HepG2 (cell line): ENCODE data around the gene C16orf89. TPM values are rescaled to one million over a fixed set of nuclear protein-coding genes. Genes with fewer than 3 reads are reported as not detected.

Experiments
- HDAC1 ChIP-seq: sonication (generic); formaldehyde crosslinking; IDR thresholded peaks from 2 replicates; pipeline ENCODE4 v1.5.1; 2020; ENCODE audit warnings: mild to moderate bottlenecking, missing genetic modification reagents
- HMGA1 ChIP-seq: sonication (generic); formaldehyde crosslinking; conservative IDR thresholded peaks from 2 replicates; pipeline ENCODE4 v1.4.0; 2020; ENCODE audit warnings: missing genetic modification reagents
- NFKBIZ ChIP-seq: IDR thresholded peaks from 2 replicates; pipeline ENCODE4 v1.6.1; 2018; ENCODE audit warnings: missing genetic modification reagents, missing compliant biosample characterization
- NKX3-1 ChIP-seq: sonication (generic); formaldehyde crosslinking; IDR thresholded peaks from 2 replicates; pipeline ENCODE4 v1.5.0; 2020; ENCODE audit warnings: missing genetic modification reagents
- NR3C1 ChIP-seq: sonication (generic); formaldehyde crosslinking; IDR thresholded peaks from 2 replicates; pipeline ENCODE4 v1.4.0; 2020; ENCODE audit warnings: missing genetic modification reagents
- PAX8 ChIP-seq: sonication (generic); formaldehyde crosslinking; IDR thresholded peaks from 2 replicates; pipeline ENCODE4 v1.8.0; 2022; ENCODE audit warnings: mild to moderate bottlenecking, missing genetic modification reagents, borderline replicate concordance
- ZC3H13 ChIP-seq: sonication (generic); formaldehyde crosslinking; IDR thresholded peaks from 2 replicates; pipeline ENCODE4 v1.8.1; 2023; ENCODE audit warnings: mild to moderate bottlenecking, missing genetic modification reagents, moderate library complexity
- ZNF235 ChIP-seq: sonication (generic); formaldehyde crosslinking; IDR thresholded peaks from 2 replicates; pipeline ENCODE4 v1.8.1; 2023; ENCODE audit warnings: mild to moderate bottlenecking, missing genetic modification reagents, borderline replicate concordance
- ZNF441 ChIP-seq: sonication (generic); formaldehyde crosslinking; IDR thresholded peaks from 2 replicates; pipeline ENCODE4 v1.7.0; 2021; ENCODE audit warnings: missing genetic modification reagents, borderline replicate concordance
- polyA plus RNA-seq, 8 experiments: library from polyadenylated mRNA; depleted of rRNA in 3 of 8; stranded (reverse) in 7 of 8; unstranded in 1 of 8; fragments of >200 nt; fragmentation: Illumina TruSeq in 4 of 8; extraction: Trizol in 4 of 8; gene quantifications; 2 replicates each; pipeline versions ENCODE4 v1.2.1 to v1.2.3, GENCODE V29; 2011 to 2016; ENCODE audit warnings: low read depth in 4 of 8, missing spikeins in 1 of 8, mixed read lengths in 1 of 8; ENCODE audit not compliant: insufficient read depth in 1 of 8
- total RNA-seq, 5 experiments: library from RNA; depleted of rRNA; stranded (reverse); fragments of >200 nt; fragmentation: Illumina TruSeq; extraction: Trizol; gene quantifications; 2 replicates each; pipeline ENCODE4 v1.2.3, GENCODE V29; 2016; ENCODE audit warnings: low read depth in 1 of 5
- TF ChIP-seq, protein P1 (sequence below): sonication (generic); formaldehyde crosslinking; IDR thresholded peaks from 2 replicates; pipeline ENCODE4 v1.4.0; 2020; ENCODE audit warnings: missing genetic modification reagents
- TF ChIP-seq, protein P2 (sequence below): sonication (generic); formaldehyde crosslinking; IDR thresholded peaks from 2 replicates; pipeline ENCODE4 v1.8.0; 2023; ENCODE audit warnings: mild to moderate bottlenecking, missing genetic modification reagents
- TF ChIP-seq, protein P3 (sequence below): sonication (generic); formaldehyde crosslinking; IDR thresholded peaks from 2 replicates; pipeline ENCODE4 v1.4.0; 2020; ENCODE audit warnings: missing genetic modification reagents
- TF ChIP-seq, protein P4 (sequence below): sonication (generic); formaldehyde crosslinking; IDR thresholded peaks from 2 replicates; pipeline ENCODE4 v1.4.0; 2020; ENCODE audit warnings: missing genetic modification reagents
- TF ChIP-seq, protein P5 (sequence below): IDR thresholded peaks from 2 replicates; pipeline ENCODE4 v1.6.1; 2016; ENCODE audit warnings: missing compliant biosample characterization, missing genetic modification reagents, borderline replicate concordance
- TF ChIP-seq, protein P6 (sequence below): sonication (generic); formaldehyde crosslinking; IDR thresholded peaks from 2 replicates; pipeline ENCODE4 v1.8.0; 2022; ENCODE audit warnings: missing genetic modification reagents, low read depth, mild to moderate bottlenecking, borderline replicate concordance

Gene C16orf89
- total and polyA plus RNA-seq, 2 of the 13 experiments (the other 11 are each of a cell fraction or from before 2014, with no cell fraction given): 1.9 to 3.4 TPM

DNA sequence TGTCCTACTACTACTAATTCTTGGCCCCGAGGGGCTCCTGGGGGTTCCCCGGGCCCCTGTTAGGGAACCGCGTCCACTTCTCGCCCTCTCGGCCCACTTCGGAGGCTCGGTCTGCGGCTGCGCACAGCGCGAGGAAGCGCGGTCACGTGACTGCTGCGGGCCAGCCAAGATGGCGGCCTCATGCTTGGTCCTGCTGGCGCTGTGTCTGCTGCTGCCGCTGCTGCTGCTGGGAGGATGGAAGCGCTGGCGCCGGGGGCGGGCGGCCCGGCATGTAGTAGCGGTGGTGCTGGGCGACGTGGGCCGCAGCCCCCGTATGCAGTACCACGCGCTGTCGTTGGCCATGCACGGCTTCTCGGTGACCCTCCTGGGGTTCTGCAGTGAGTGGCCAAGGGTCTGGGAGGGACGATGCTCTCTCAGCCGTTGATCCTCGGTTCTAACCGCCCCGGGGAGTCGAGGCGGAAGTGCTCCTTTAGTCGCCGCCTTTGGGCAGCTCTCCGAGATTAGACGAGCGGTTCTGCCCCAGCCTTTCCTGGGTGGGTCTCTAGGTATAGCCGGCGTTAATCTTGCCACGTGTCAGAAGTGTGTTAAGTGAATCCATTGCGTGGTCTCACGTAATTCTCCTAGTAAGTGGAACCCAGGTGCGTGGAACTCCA, 6.1 kb upstream of the C16orf89 start, which contains the start of gene ALG1 (continued):
- peak; percentile 91; the same call in 1 of the 2 replicates for TF ChIP-seq NFKBIZ
- no peak for TF ChIP-seq HMGA1 (CRISPR knock-in tag)
- TF ChIP-seq, protein P1, sequence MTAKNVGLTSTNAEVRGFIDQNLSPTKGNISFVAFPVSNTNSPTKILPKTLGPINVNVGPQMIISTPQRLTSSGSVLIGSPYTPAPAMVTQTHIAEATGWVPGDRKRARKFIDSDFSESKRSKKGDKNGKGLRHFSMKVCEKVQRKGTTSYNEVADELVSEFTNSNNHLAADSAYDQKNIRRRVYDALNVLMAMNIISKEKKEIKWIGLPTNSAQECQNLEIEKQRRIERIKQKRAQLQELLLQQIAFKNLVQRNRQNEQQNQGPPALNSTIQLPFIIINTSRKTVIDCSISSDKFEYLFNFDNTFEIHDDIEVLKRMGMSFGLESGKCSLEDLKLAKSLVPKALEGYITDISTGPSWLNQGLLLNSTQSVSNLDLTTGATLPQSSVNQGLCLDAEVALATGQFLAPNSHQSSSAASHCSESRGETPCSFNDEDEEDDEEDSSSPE: peak; percentile 72; the same call in 1 of the 2 replicates
- TF ChIP-seq, protein P2, sequence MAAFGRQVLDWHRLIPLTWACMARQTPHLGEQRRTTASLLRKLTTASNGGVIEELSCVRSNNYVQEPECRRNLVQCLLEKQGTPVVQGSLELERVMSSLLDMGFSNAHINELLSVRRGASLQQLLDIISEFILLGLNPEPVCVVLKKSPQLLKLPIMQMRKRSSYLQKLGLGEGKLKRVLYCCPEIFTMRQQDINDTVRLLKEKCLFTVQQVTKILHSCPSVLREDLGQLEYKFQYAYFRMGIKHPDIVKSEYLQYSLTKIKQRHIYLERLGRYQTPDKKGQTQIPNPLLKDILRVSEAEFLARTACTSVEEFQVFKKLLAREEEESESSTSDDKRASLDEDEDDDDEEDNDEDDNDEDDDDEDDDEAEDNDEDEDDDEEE (CRISPR knock-in tag): no peak; the same call in 1 of the 2 replicates
- TF ChIP-seq, protein P3, sequence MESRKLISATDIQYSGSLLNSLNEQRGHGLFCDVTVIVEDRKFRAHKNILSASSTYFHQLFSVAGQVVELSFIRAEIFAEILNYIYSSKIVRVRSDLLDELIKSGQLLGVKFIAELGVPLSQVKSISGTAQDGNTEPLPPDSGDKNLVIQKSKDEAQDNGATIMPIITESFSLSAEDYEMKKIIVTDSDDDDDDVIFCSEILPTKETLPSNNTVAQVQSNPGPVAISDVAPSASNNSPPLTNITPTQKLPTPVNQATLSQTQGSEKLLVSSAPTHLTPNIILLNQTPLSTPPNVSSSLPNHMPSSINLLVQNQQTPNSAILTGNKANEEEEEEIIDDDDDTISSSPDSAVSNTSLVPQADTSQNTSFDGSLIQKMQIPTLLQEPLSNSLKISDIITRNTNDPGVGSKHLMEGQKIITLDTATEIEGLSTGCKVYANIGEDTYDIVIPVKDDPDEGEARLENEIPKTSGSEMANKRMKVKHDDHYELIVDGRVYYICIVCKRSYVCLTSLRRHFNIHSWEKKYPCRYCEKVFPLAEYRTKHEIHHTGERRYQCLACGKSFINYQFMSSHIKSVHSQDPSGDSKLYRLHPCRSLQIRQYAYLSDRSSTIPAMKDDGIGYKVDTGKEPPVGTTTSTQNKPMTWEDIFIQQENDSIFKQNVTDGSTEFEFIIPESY: peak; percentile 42; the same call in 1 of the 2 replicates
- TF ChIP-seq, protein P4, sequence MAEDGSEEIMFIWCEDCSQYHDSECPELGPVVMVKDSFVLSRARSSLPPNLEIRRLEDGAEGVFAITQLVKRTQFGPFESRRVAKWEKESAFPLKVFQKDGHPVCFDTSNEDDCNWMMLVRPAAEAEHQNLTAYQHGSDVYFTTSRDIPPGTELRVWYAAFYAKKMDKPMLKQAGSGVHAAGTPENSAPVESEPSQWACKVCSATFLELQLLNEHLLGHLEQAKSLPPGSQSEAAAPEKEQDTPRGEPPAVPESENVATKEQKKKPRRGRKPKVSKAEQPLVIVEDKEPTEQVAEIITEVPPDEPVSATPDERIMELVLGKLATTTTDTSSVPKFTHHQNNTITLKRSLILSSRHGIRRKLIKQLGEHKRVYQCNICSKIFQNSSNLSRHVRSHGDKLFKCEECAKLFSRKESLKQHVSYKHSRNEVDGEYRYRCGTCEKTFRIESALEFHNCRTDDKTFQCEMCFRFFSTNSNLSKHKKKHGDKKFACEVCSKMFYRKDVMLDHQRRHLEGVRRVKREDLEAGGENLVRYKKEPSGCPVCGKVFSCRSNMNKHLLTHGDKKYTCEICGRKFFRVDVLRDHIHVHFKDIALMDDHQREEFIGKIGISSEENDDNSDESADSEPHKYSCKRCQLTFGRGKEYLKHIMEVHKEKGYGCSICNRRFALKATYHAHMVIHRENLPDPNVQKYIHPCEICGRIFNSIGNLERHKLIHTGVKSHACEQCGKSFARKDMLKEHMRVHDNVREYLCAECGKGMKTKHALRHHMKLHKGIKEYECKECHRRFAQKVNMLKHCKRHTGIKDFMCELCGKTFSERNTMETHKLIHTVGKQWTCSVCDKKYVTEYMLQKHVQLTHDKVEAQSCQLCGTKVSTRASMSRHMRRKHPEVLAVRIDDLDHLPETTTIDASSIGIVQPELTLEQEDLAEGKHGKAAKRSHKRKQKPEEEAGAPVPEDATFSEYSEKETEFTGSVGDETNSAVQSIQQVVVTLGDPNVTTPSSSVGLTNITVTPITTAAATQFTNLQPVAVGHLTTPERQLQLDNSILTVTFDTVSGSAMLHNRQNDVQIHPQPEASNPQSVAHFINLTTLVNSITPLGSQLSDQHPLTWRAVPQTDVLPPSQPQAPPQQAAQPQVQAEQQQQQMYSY (CRISPR knock-in tag): peak; percentile 42; the same call in 1 of the 2 replicates
- TF ChIP-seq, protein P5, sequence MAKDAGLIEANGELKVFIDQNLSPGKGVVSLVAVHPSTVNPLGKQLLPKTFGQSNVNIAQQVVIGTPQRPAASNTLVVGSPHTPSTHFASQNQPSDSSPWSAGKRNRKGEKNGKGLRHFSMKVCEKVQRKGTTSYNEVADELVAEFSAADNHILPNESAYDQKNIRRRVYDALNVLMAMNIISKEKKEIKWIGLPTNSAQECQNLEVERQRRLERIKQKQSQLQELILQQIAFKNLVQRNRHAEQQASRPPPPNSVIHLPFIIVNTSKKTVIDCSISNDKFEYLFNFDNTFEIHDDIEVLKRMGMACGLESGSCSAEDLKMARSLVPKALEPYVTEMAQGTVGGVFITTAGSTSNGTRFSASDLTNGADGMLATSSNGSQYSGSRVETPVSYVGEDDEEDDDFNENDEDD (CRISPR knock-in tag): peak; percentile 86
- TF ChIP-seq PAX8 (CRISPR knock-in tag): no peak
- peak; percentile 88 for TF ChIP-seq ZNF441 (CRISPR knock-in tag)
- peak; percentile 10; the same call in 1 of the 2 replicates for TF ChIP-seq NR3C1 (CRISPR knock-in tag)
- peak; percentile 86; the same call in 1 of the 2 replicates for TF ChIP-seq ZC3H13 (CRISPR knock-in tag)
- peak; percentile 99 for TF ChIP-seq HDAC1 (CRISPR knock-in tag)
- peak; percentile 88; the same call in 1 of the 2 replicates for TF ChIP-seq ZNF235 (CRISPR knock-in tag)
- TF ChIP-seq NKX3-1 (CRISPR knock-in tag): peak; percentile 95; the same call in 1 of the 2 replicates
- TF ChIP-seq, protein P6, sequence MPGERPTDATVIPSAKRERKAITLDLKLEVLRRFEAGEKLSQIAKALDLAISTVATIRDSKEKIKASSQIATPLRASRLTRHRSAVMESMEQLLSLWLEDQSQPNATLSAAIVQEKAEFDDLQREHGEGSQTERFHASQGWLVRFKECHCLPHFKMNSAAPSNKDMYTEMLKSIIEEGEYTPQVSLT (CRISPR knock-in tag): no peak
